H1 (cell line): ENCODE data around the gene ELMO1. TPM values are rescaled to one million over a fixed set of nuclear protein-coding genes. Genes with fewer than 3 reads are reported as not detected.

Experiments used
- CTCF ChIA-PET: fragments of 300-600 bp; sonication (Branson Sonifier 250); formaldehyde crosslinking; loops from one replicate; lab custom pipeline; 2021; ENCODE audit not compliant: partially characterized antibody; lab: Charles Lee
- POLR2A ChIA-PET: fragments of 300-600 bp; sonication (Branson Sonifier 250); formaldehyde crosslinking; loops from one replicate; lab custom pipeline; 2021; ENCODE audit warnings: inconsistent platforms; ENCODE audit not compliant: partially characterized antibody; lab: Charles Lee
- DNase-seq, 2 experiments: peaks; one replicate each; pipeline versions ENCODE4 v3.0.0 to v3.0.0-alpha.2; 2010 to 2022; ENCODE audit warnings: low spot score in 2 of 2, low read depth in 1 of 2, mixed read lengths in 1 of 2
- FAIRE-seq: peaks from 2 replicates; lab custom pipeline; 2011; peaks lifted over from hg19 to GRCh38; lab: Jason Lieb, UNC
- H2AFZ ChIP-seq: 2 replicates; pipeline ENCODE4 v1.8.1; 2012; ENCODE audit warnings: low read length, inconsistent platforms
- H2AK5ac ChIP-seq: 2 replicates; pipeline ENCODE4 v1.6.1; 2013; ENCODE audit warnings: low read depth, low read length
- H2BK120ac ChIP-seq: replicated peaks from 2 replicates; pipeline ENCODE3; 2013; ENCODE audit warnings: low read depth, low read length, inconsistent platforms
- H2BK12ac ChIP-seq: 2 replicates; pipeline ENCODE4 v1.6.1; 2013; ENCODE audit warnings: low read depth, low read length
- H2BK15ac ChIP-seq: 2 replicates; pipeline ENCODE4 v1.6.1; 2013; ENCODE audit warnings: low read length
- H2BK20ac ChIP-seq: 2 replicates; pipeline ENCODE4 v1.6.1; 2013; ENCODE audit warnings: low read length
- H2BK5ac ChIP-seq: 2 replicates; pipeline ENCODE4 v1.6.1; 2013; ENCODE audit warnings: low read depth, low read length
- H3K14ac ChIP-seq: 2 replicates; pipeline ENCODE4 v1.6.1; 2013; ENCODE audit warnings: inconsistent platforms; ENCODE audit not compliant: insufficient read length
- H3K18ac ChIP-seq: 2 replicates; pipeline ENCODE4 v1.6.1; 2013; ENCODE audit warnings: low read length; ENCODE audit errors: extremely low read depth
- H3K23ac ChIP-seq: 2 replicates; pipeline ENCODE4 v1.6.1; 2013; ENCODE audit warnings: inconsistent platforms; ENCODE audit not compliant: insufficient read length
- H3K23me2 ChIP-seq: 2 replicates; pipeline ENCODE4 v1.6.1; 2013; ENCODE audit warnings: low read depth, low read length
- H3K27ac ChIP-seq: 2 replicates; pipeline ENCODE4 v1.6.1; 2011; ENCODE audit warnings: low read depth, low read length, inconsistent platforms
- H3K27me3 ChIP-seq, 4 experiments: replicated peaks in 1 of 4; 1 replicate in 1 of 4; 2 replicates in 3 of 4; pipeline versions ENCODE4 v1.6.1 to v1.8.1; 2011 to 2013; ENCODE audit warnings: low read length in 3 of 4, mild to moderate bottlenecking in 3 of 4, inconsistent platforms in 2 of 4, mixed read lengths in 2 of 4, moderate library complexity in 1 of 4; ENCODE audit not compliant: control insufficient read depth in 3 of 4, insufficient read depth in 3 of 4; ENCODE audit errors: extremely low read depth in 1 of 4
- H3K36me3 ChIP-seq, 4 experiments: 2 replicates each; pipeline versions ENCODE4 v1.6.1 to v1.8.1; 2011 to 2013; ENCODE audit warnings: mild to moderate bottlenecking in 4 of 4, low read length in 3 of 4, moderate library complexity in 2 of 4, control low read depth in 1 of 4, inconsistent platforms in 1 of 4; ENCODE audit not compliant: insufficient read depth in 4 of 4, control insufficient read depth in 2 of 4
- H3K4ac ChIP-seq: replicated peaks from 2 replicates; pipeline ENCODE3; 2013; ENCODE audit warnings: low read length, low read depth, mixed read lengths, inconsistent platforms; ENCODE audit not compliant: insufficient read length
- H3K4me1 ChIP-seq, 4 experiments: replicated peaks in 1 of 4; 1 replicate in 1 of 4; 2 replicates in 3 of 4; pipeline versions ENCODE4 v1.6.1 to v1.8.1; 2011 to 2013; ENCODE audit warnings: low read length in 3 of 4, inconsistent platforms in 2 of 4, mixed read lengths in 1 of 4; ENCODE audit not compliant: insufficient read depth in 4 of 4, control insufficient read depth in 3 of 4
- H3K4me2 ChIP-seq, 2 experiments: 2 replicates each; pipeline versions ENCODE4 v1.6.1 to v1.8.1; 2011 to 2013; ENCODE audit warnings: low read depth in 2 of 2, low read length in 2 of 2, control low read depth in 1 of 2, inconsistent platforms in 1 of 2, mild to moderate bottlenecking in 1 of 2; ENCODE audit not compliant: insufficient read depth in 1 of 2
- H3K4me3 ChIP-seq, 4 experiments: fragments of 200-600, 300-600 bp in 1 of 4; sonication (generic), shearing (Covaris generic), sonication (Bioruptor Twin) in 1 of 4; 2 replicates each; pipeline versions ENCODE4 v1.5.1 to v1.8.1; 2011 to 2016; ENCODE audit warnings: low read length in 4 of 4, low read depth in 3 of 4, control low read depth in 2 of 4, inconsistent platforms in 2 of 4, mild to moderate bottlenecking in 2 of 4, mixed read lengths in 1 of 4, moderate library complexity in 1 of 4; ENCODE audit not compliant: insufficient read depth in 2 of 4; ENCODE audit errors: extremely low read depth in 1 of 4
- H3K56ac ChIP-seq: replicated peaks from 2 replicates; pipeline ENCODE3; 2013; ENCODE audit warnings: low read depth, mild to moderate bottlenecking, mixed read lengths, low read length, inconsistent platforms; ENCODE audit not compliant: insufficient read length
- H3K79me1 ChIP-seq: 2 replicates; pipeline ENCODE4 v1.6.1; 2013; ENCODE audit warnings: low read depth, low read length, control low read depth
- H3K79me2 ChIP-seq, 2 experiments: 2 replicates each; pipeline versions ENCODE4 v1.6.1 to v1.8.1; 2012 to 2013; ENCODE audit warnings: low read length in 2 of 2, mild to moderate bottlenecking in 2 of 2, inconsistent platforms in 1 of 2; ENCODE audit not compliant: insufficient read depth in 2 of 2, control insufficient read depth in 1 of 2
- H3K9ac ChIP-seq, 4 experiments: replicated peaks in 1 of 4; 1 replicate in 1 of 4; 2 replicates in 3 of 4; pipeline versions ENCODE4 v1.6.1 to v1.8.1; 2011 to 2013; ENCODE audit warnings: low read depth in 3 of 4, low read length in 3 of 4, control low read depth in 2 of 4, mild to moderate bottlenecking in 2 of 4, moderate library complexity in 2 of 4, inconsistent platforms in 1 of 4; ENCODE audit errors: extremely low read depth in 1 of 4
- H3K9me3 ChIP-seq, 2 experiments: 2 replicates each; pipeline versions ENCODE4 v1.6.1 to v1.8.1; 2012 to 2013; ENCODE audit warnings: mild to moderate bottlenecking in 2 of 2, moderate library complexity in 2 of 2, control low read depth in 1 of 2, inconsistent platforms in 1 of 2, low read depth in 1 of 2, low read length in 1 of 2, mixed read lengths in 1 of 2; ENCODE audit not compliant: insufficient read depth in 2 of 2
- H4K20me1 ChIP-seq, 2 experiments: replicated peaks in 1 of 2; 2 replicates each; pipeline versions ENCODE3 to v1.8.1; 2011 to 2013; ENCODE audit warnings: inconsistent platforms in 2 of 2, low read length in 2 of 2, mild to moderate bottlenecking in 1 of 2; ENCODE audit not compliant: insufficient read depth in 2 of 2, control insufficient read depth in 1 of 2
- H4K5ac ChIP-seq: 2 replicates; pipeline ENCODE4 v1.6.1; 2013; ENCODE audit warnings: low read length, low read depth, mixed read lengths, inconsistent platforms; ENCODE audit not compliant: insufficient read length
- H4K8ac ChIP-seq: 2 replicates; pipeline ENCODE4 v1.8.0; 2013; ENCODE audit warnings: mild to moderate bottlenecking, moderate library complexity, low read length, inconsistent platforms; ENCODE audit not compliant: insufficient read depth; ENCODE audit errors: extremely low read depth
- H4K91ac ChIP-seq: replicated peaks from 2 replicates; pipeline ENCODE3; 2013; ENCODE audit warnings: low read length, mixed read lengths, inconsistent platforms; ENCODE audit not compliant: insufficient read length
- BRCA1 ChIP-seq: IDR thresholded peaks from 2 replicates; pipeline ENCODE4 v1.6.1; 2012; ENCODE audit warnings: low read depth, low read length, improper control_type of control experiment
- CHD1 ChIP-seq: IDR thresholded peaks from 2 replicates; pipeline ENCODE4 v1.6.1; 2012; ENCODE audit warnings: low read depth, low read length, improper control_type of control experiment
- EP300 ChIP-seq, 2 experiments: IDR thresholded peaks; 1 replicate in 1 of 2; 2 replicates in 1 of 2; pipeline ENCODE4 v1.6.1; 2011 to 2012; ENCODE audit warnings: low read depth in 2 of 2, low read length in 2 of 2, mild to moderate bottlenecking in 2 of 2, borderline replicate concordance in 1 of 2, inconsistent platforms in 1 of 2, moderate library complexity in 1 of 2
- GTF2F1 ChIP-seq: IDR thresholded peaks from 2 replicates; pipeline ENCODE4 v1.6.1; 2012; ENCODE audit warnings: low read depth, low read length, improper control_type of control experiment, borderline replicate concordance
- KDM4A ChIP-seq: IDR thresholded peaks from one replicate; pipeline ENCODE4 v1.7.1; 2012; ENCODE audit warnings: low read depth, mild to moderate bottlenecking, moderate library complexity, low read length, inconsistent platforms; ENCODE audit not compliant: severe bottlenecking
- NANOG ChIP-seq: IDR thresholded peaks from 2 replicates; pipeline ENCODE4 v1.6.1; 2011; ENCODE audit warnings: low read length, low read depth, mild to moderate bottlenecking, inconsistent platforms; ENCODE audit not compliant: insufficient read depth, poor library complexity, severe bottlenecking
- PHF8 ChIP-seq: fragments of 200-600 bp; sonication (generic); conservative IDR thresholded peaks from 2 replicates; pipeline ENCODE4 v1.7.1; 2012; ENCODE audit warnings: low read depth, mild to moderate bottlenecking, inconsistent platforms, low read length, moderate library complexity
- RFX5 ChIP-seq: IDR thresholded peaks from 2 replicates; pipeline ENCODE4 v1.6.1; 2011; ENCODE audit warnings: low read depth, low read length, improper control_type of control experiment, borderline replicate concordance
- SIN3A ChIP-seq, 2 experiments: IDR thresholded peaks in 1 of 2; conservative IDR thresholded peaks in 1 of 2; 2 replicates each; pipeline ENCODE4 v1.6.1; 2011 to 2012; ENCODE audit warnings: low read length in 2 of 2, improper control_type of control experiment in 1 of 2, low read depth in 1 of 2, mild to moderate bottlenecking in 1 of 2
- SIX5 ChIP-seq: IDR thresholded peaks from 2 replicates; pipeline ENCODE4 v1.6.1; 2011; ENCODE audit warnings: mild to moderate bottlenecking, low read depth, low read length
- TBP ChIP-seq: IDR thresholded peaks from 2 replicates; pipeline ENCODE4 v1.6.1; 2011; ENCODE audit warnings: low read depth, low read length, improper control_type of control experiment
- WGBS, 2 experiments: shearing (Covaris generic) in 1 of 2; methylation state at CpG; one replicate each; pipeline versions ENCODE4 v1.1.6 to v1.1.7; 2013 to 2015; ENCODE audit warnings: low lambda C conversion rate in 2 of 2, mixed read lengths in 2 of 2, inconsistent platforms in 1 of 2, low coverage in 1 of 2, missing lambda C conversion rate in 1 of 2; ENCODE audit not compliant: insufficient replicate concordance in 2 of 2, insufficient coverage in 1 of 2, insufficient read length in 1 of 2; ENCODE audit errors: extremely low coverage in 1 of 2, missing lambda C conversion rate in 1 of 2; 5-methylcytosine and 5-hydroxymethylcytosine counted together
- polyA plus RNA-seq, 7 experiments: library from polyadenylated mRNA; depleted of rRNA in 3 of 7; stranded (reverse) in 5 of 7; unstranded in 2 of 7; fragments of >200 nt in 5 of 7; fragments of 200-250 nt in 2 of 7; gene quantifications; 1 replicate in 5 of 7; 2 replicates in 1 of 7; 4 replicates in 1 of 7; pipeline versions ENCODE4 v1.2.1 to v1.2.3, GENCODE V29; 2011 to 2013; ENCODE audit warnings: missing spikeins in 2 of 7, mixed read lengths in 2 of 7
- total RNA-seq: library from RNA; stranded (reverse); fragmentation: NEBNext Ultra II Directional; extraction: Animal tissue kit (Norgen Biotek cat#: 25700); gene quantifications from 2 replicates; pipeline ENCODE4 v1.2.1, GENCODE V29; 2021

Gene ELMO1
- total and polyA plus RNA-seq, 2 of the 8 experiments (the other 6 are each of a cell fraction or from before 2014, with no cell fraction given): 18.4 to 21.0 TPM

- Histone ChIP-seq H2BK20ac (no peak overlapping the region), H2AFZ (no peak overlapping the region), H3K4me2 (no peak overlapping the region), H3K18ac (no peak overlapping the region), H3K9me3 (no peaks in the 10 kb centered on the region), H3K79me1 (no peaks in the 10 kb centered on the region), H2BK15ac (no peak overlapping the region), H3K23me2 (no peaks in the 10 kb centered on the region), H4K5ac (no peak overlapping the region), H2BK12ac (no peak overlapping the region), H2BK5ac (no peak overlapping the region), H3K14ac (no peak overlapping the region), H4K91ac (no peak overlapping the region), H4K20me1 (no peaks in the 10 kb centered on the region), H3K4me3 (no peak overlapping the region), H3K23ac (no peak overlapping the region), H3K27ac (no peak overlapping the region), H2AK5ac (no peak overlapping the region), H3K4ac (no peak overlapping the region), H3K27me3 (no peaks in the 10 kb centered on the region; a peak in 1 of 7 replicates), H4K8ac (no peak overlapping the region), H2BK120ac (no peak overlapping the region), H3K9ac (no peak overlapping the region), H3K79me2 (no peaks in the 10 kb centered on the region), H3K4me1 (peaks cover 2 to 7% (median 4%) of the 10 kb centered on the region in 4 experiments; a peak in 3 of 7 replicates), H3K36me3 (no peaks in the 10 kb centered on the region), H3K56ac (no peak overlapping the region)
- 95% methylated on average over 1 of the region's 1 CpG; no CpG with 5 or more reads in 1 of the 2 experiments for WGBS, 2 experiments
- no peak for FAIRE-seq
- ChIA-PET POLR2A (interaction anchor here (0.9 kb wide), 1 partner anchor 8 kb away, joined by 4 read pairs; no protein-coding TSS in a partner anchor), CTCF (interaction anchor here (1.2 to 1.5 kb wide), 2 partner anchors 10 to 30 kb away, joined by 3 to 5 read pairs; no protein-coding TSS in a partner anchor)
- no peak for DNase-seq
- TF ChIP-seq BRCA1 (no peak), NANOG (no peak), KDM4A (no peak), EP300 (IDR thresholded peaks at IDR 0.05; ENCODE audit: borderline replicate concordance in 1 of 2, low read depth in 2 of 2, low read length in 2 of 2) (no peak), RFX5 (no peak), SIN3A (conservative IDR thresholded peaks at IDR 0.05 in 1 of 2, IDR thresholded peaks at IDR 0.05 in 1 of 2; ENCODE audit: low read depth in 1 of 2, low read length in 2 of 2) (no peak), CHD1 (no peak), SIX5 (no peak), TBP (no peak), GTF2F1 (no peak), PHF8 (no peak)
Measured at GRCh38 chr7:37482505-37482904, 33.8 kb upstream of the ELMO1 start.
